ENCODE data around the gene CSMD2.

Gene CSMD2

GRCh38 chr1:33925586-33925985 is 239.4 kb downstream of the CSMD2 start:
- TF ChIP-seq CTCF (IDR thresholded peaks at IDR 0.05; ENCODE audit: low read depth, low read length) = no peak
- no peak overlapping the region for H3K27ac ChIP-seq
- H3K4me3 ChIP-seq (ENCODE audit: low read depth, low read length) = no peak overlapping the region
- peaks cover 61% of the 10 kb centered on the region for H3K27me3 ChIP-seq (ENCODE audit: insufficient read depth, low read depth, severe bottlenecking)
- no peaks in the 10 kb centered on the region for H3K36me3 ChIP-seq
- H3K9me3 ChIP-seq (ENCODE audit: severe bottlenecking) = no peaks in the 10 kb centered on the region
- no peak for DNase-seq

- no peak overlapping the region for H3K27ac ChIP-seq
- peaks cover 62% of the 10 kb centered on the region for H3K27me3 ChIP-seq (ENCODE audit: insufficient read depth, low read depth, severe bottlenecking)
- no peaks in the 10 kb centered on the region for H3K9me3 ChIP-seq (ENCODE audit: severe bottlenecking)
- DNase-seq = no peak
- no peak overlapping the region for H3K4me3 ChIP-seq (ENCODE audit: low read depth, low read length)
- no peak for TF ChIP-seq CTCF (IDR thresholded peaks at IDR 0.05; ENCODE audit: low read depth, low read length)
- no peaks in the 10 kb centered on the region for H3K36me3 ChIP-seq
These were observed 243.7 kb downstream of the CSMD2 start for GRCh38 chr1:33921281-33921680.

- no peaks in the 10 kb centered on the region for H3K36me3 ChIP-seq
- TF ChIP-seq CTCF (IDR thresholded peaks at IDR 0.05; ENCODE audit: low read depth, low read length) = no peak
- H3K27me3 ChIP-seq (ENCODE audit: insufficient read depth, low read depth, severe bottlenecking) = peaks cover 73% of the 10 kb centered on the region
- no peak for DNase-seq
- no peak overlapping the region for H3K27ac ChIP-seq
- H3K4me3 ChIP-seq (ENCODE audit: low read depth, low read length) = no peak overlapping the region
- no peaks in the 10 kb centered on the region for H3K9me3 ChIP-seq (ENCODE audit: severe bottlenecking)
These were observed 246.7 kb downstream of the CSMD2 start for GRCh38 chr1:33918368-33918767.

- no peak overlapping the region for H3K4me3 ChIP-seq (ENCODE audit: low read depth, low read length)
- no peak overlapping the region for H3K27ac ChIP-seq
- H3K36me3 ChIP-seq = no peaks in the 10 kb centered on the region
- H3K27me3 ChIP-seq (ENCODE audit: insufficient read depth, low read depth, severe bottlenecking) = peaks cover 71% of the 10 kb centered on the region
- no peak for TF ChIP-seq CTCF (IDR thresholded peaks at IDR 0.05; ENCODE audit: low read depth, low read length)
- H3K9me3 ChIP-seq (ENCODE audit: severe bottlenecking) = no peaks in the 10 kb centered on the region
- no peak for DNase-seq
These were observed 248.2 kb downstream of the CSMD2 start for GRCh38 chr1:33916786-33917185.

- H3K27me3 ChIP-seq (ENCODE audit: insufficient read depth, low read depth, severe bottlenecking) = peaks cover 66% of the 10 kb centered on the region
- no peaks in the 10 kb centered on the region for H3K9me3 ChIP-seq (ENCODE audit: severe bottlenecking)
- H3K36me3 ChIP-seq = no peaks in the 10 kb centered on the region
- no peak for TF ChIP-seq CTCF (IDR thresholded peaks at IDR 0.05; ENCODE audit: low read depth, low read length)
- no peak for DNase-seq
- H3K27ac ChIP-seq = no peak overlapping the region
- no peak overlapping the region for H3K4me3 ChIP-seq (ENCODE audit: low read depth, low read length)
These were observed 250.5 kb downstream of the CSMD2 start for GRCh38 chr1:33914531-33914930.

- Histone ChIP-seq H3K27me3 (ENCODE audit: insufficient read depth, low read depth, severe bottlenecking) (peaks cover 56% of the 10 kb centered on the region), H3K36me3 (no peaks in the 10 kb centered on the region), H3K9me3 (ENCODE audit: severe bottlenecking) (no peaks in the 10 kb centered on the region), H3K27ac (no peak overlapping the region), H3K4me3 (ENCODE audit: low read depth, low read length) (no peak overlapping the region)
- TF ChIP-seq CTCF (IDR thresholded peaks at IDR 0.05; ENCODE audit: low read depth, low read length) = no peak
- no peak for DNase-seq
These were observed 256.6 kb downstream of the CSMD2 start for GRCh38 chr1:33908324-33908956.

All from WERI-Rb-1 (cell line).